ENCODE data around the gene CREG2.

DNA sequence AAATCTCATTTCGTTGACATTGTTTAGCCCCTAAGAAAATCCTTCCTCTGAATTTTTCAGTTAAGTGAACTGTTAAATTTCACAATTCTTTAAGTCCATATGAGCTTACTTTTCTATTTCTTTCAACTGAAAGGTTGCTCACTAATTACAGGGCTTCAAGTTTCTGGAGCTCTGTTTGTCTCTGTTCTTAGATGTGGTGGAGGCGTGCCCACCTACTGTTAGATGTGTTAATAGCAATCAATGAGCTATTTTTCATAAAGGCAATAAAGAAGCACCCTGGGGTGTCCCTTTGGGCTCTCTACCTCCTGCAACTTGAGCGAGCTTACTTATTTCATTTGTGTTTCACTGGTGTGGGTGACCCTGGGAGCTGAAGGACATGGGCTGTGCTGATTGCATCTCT is 25.0 kb downstream of the CREG2 start:
- TF ChIP-seq POLR2AphosphoS5 (IDR thresholded peaks at IDR 0.05) (no peak), CTCF (IDR thresholded peaks at IDR 0.05) (no peak), POLR2A (IDR thresholded peaks at IDR 0.05) (no peak)
